ENCODE measurements around the gene LRMDA. TPM values are rescaled to one million over a fixed set of nuclear protein-coding genes. Genes with fewer than 3 reads are reported as not detected.

Gene LRMDA
- total RNA-seq, 1 experiment from 2014 or later = 1.2 TPM

DNA sequence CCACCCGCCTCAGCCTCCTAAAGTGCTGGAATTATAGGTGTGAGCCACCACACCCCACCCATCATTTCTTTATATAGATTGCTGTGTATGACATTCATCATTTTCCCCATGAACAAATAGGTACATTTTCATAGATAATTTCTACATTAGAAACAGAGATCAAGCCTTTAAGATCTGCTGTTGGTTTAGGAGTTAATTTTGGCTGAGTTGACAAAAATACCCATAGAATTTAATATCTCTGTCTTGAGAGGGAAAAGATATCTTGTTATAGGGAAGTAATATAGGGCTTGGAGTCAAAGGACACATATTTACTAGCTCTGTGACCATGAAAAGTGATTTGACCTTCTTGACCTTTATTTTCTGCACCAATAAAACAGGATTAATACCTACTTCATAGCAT is 51.8 kb downstream of the LRMDA start:
- no TSS peak for BruUV-seq (replicated peaks)
- H2AFZ ChIP-seq (ENCODE audit: low read length) = no peak overlapping the region
- no peak overlapping the region for H3K9ac ChIP-seq (ENCODE audit: low read length)
- H3K27me3 ChIP-seq (ENCODE audit: low read length) = peaks cover 32% of the 10 kb centered on the region
- no peak overlapping the region for H3K27ac ChIP-seq (ENCODE audit: low read length)
- H3F3A ChIP-seq (ENCODE audit: low read length, unreplicated experiment) = no peaks in the 10 kb centered on the region
- ATAC-seq (no peak), DNase-seq (no peak)
- H3K36me3 ChIP-seq (ENCODE audit: low read depth, low read length) = no peaks in the 10 kb centered on the region
- no peak overlapping the region for H3K4me3 ChIP-seq (ENCODE audit: low read length)
- intact Hi-C loops (cut with micrococcal nuclease) = no loop called here
- H4K20me1 ChIP-seq (ENCODE audit: low read length) = no peaks in the 10 kb centered on the region
- TF ChIP-seq, protein P1, sequence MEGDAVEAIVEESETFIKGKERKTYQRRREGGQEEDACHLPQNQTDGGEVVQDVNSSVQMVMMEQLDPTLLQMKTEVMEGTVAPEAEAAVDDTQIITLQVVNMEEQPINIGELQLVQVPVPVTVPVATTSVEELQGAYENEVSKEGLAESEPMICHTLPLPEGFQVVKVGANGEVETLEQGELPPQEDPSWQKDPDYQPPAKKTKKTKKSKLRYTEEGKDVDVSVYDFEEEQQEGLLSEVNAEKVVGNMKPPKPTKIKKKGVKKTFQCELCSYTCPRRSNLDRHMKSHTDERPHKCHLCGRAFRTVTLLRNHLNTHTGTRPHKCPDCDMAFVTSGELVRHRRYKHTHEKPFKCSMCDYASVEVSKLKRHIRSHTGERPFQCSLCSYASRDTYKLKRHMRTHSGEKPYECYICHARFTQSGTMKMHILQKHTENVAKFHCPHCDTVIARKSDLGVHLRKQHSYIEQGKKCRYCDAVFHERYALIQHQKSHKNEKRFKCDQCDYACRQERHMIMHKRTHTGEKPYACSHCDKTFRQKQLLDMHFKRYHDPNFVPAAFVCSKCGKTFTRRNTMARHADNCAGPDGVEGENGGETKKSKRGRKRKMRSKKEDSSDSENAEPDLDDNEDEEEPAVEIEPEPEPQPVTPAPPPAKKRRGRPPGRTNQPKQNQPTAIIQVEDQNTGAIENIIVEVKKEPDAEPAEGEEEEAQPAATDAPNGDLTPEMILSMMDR (conservative IDR thresholded peaks at IDR 0.05; ENCODE audit: low read depth, low read length) = no peak
- no peak for TF ChIP-seq EZH2phosphoT487 (IDR thresholded peaks at IDR 0.05; ENCODE audit: borderline replicate concordance, low read length)
- no peak for TF ChIP-seq EZH2 (IDR thresholded peaks at IDR 0.05; ENCODE audit: low read length, unreplicated experiment)
- no peaks in the 10 kb centered on the region for H3K4me1 ChIP-seq (ENCODE audit: insufficient read depth, low read length)
- POLR2A ChIA-PET (ENCODE audit: unreplicated experiment) = interaction anchor here (0.5 kb wide), 1 partner anchor 485 kb away, joined by 5 read pairs; no protein-coding TSS in a partner anchor
- CTCF ChIA-PET = no interaction called here
- no peaks in the 10 kb centered on the region for H3K9me2 ChIP-seq (replicated peaks; ENCODE audit: low read length)
- no peaks in the 10 kb centered on the region for H3K79me2 ChIP-seq (ENCODE audit: low read length)
- H3K4me2 ChIP-seq (ENCODE audit: low read length) = no peak overlapping the region
- no peaks in the 10 kb centered on the region for H3K9me3 ChIP-seq (ENCODE audit: low read length)

DNA sequence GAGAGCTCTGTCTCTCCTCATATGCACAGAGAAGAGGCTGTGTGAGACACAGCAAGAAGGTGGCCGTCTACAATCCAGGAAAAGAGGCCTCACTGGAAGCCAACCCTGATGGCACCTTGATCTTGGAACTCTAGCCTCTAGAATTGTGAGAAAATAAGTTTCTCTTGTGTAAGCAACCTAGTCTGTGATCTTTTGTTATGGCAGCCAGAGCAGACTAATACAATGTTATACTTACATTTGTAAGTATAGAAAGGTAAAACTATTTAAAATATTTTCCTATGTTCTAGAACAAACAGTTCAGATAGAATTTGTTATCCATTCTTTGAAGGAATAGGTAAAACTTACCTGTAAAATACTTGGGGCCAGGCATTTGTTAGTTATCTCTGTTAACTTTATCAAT is 53.3 kb downstream of the LRMDA start:
- DNase-seq = no peak
- Histone ChIP-seq H4K20me1 (ENCODE audit: low read length) (no peaks in the 10 kb centered on the region), H2AFZ (ENCODE audit: low read length) (no peak overlapping the region), H3K9ac (ENCODE audit: low read length) (no peak overlapping the region), H3K27me3 (ENCODE audit: low read length) (peaks cover 34% of the 10 kb centered on the region), H3K9me2 (replicated peaks; ENCODE audit: low read length) (no peaks in the 10 kb centered on the region), H3K9me3 (ENCODE audit: low read length) (no peaks in the 10 kb centered on the region), H3K4me3 (ENCODE audit: low read length) (no peak overlapping the region), H3K4me2 (ENCODE audit: low read length) (no peak overlapping the region), H3K4me1 (ENCODE audit: insufficient read depth, low read length) (no peaks in the 10 kb centered on the region), H3K36me3 (ENCODE audit: low read depth, low read length) (no peaks in the 10 kb centered on the region), H3K79me2 (ENCODE audit: low read length) (no peaks in the 10 kb centered on the region), H3K27ac (ENCODE audit: low read length) (no peak overlapping the region), H3F3A (ENCODE audit: low read length, unreplicated experiment) (no peaks in the 10 kb centered on the region)
- BruUV-seq (replicated peaks) = no TSS peak
- ChIA-PET POLR2A (ENCODE audit: unreplicated experiment) (no interaction called here), CTCF (no interaction called here)
- intact Hi-C loops (cut with micrococcal nuclease) = no loop called here
- TF ChIP-seq EZH2 (IDR thresholded peaks at IDR 0.05; ENCODE audit: low read length, unreplicated experiment) (no peak), EZH2phosphoT487 (IDR thresholded peaks at IDR 0.05; ENCODE audit: borderline replicate concordance, low read length) (no peak)
- TF ChIP-seq, protein P1 (conservative IDR thresholded peaks at IDR 0.05; ENCODE audit: low read depth, low read length) = no peak
- no peak for ATAC-seq

DNA sequence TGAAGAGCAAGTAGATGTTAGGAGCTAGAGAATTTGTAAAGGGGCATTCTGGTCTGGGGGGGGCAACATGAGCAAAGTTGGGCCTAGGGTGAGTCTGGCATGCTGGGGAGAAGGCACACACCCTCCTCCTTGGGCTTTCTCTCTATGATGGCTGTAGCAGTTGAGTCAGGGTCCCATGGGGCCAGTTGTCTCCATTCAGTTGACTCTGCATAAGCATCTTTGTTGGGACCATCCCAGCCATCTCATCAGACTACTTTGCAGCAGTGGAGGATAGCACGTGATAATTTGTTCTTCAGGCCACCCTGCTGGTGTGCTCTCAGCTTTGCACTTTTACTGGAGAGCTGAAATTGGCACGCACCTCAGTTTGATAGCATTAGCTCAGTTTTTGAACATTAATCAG is 55.2 kb downstream of the LRMDA start:
- no peaks in the 10 kb centered on the region for H3K79me2 ChIP-seq (ENCODE audit: low read length)
- H3K4me3 ChIP-seq (ENCODE audit: low read length) = no peak overlapping the region
- intact Hi-C loops (cut with micrococcal nuclease) = no loop called here
- TF ChIP-seq EZH2phosphoT487 (IDR thresholded peaks at IDR 0.05; ENCODE audit: borderline replicate concordance, low read length) (no peak), EZH2 (IDR thresholded peaks at IDR 0.05; ENCODE audit: low read length, unreplicated experiment) (no peak)
- TF ChIP-seq, protein P1 (conservative IDR thresholded peaks at IDR 0.05; ENCODE audit: low read depth, low read length) = no peak
- no peak overlapping the region for H3K27ac ChIP-seq (ENCODE audit: low read length)
- H3K4me1 ChIP-seq (ENCODE audit: insufficient read depth, low read length) = no peaks in the 10 kb centered on the region
- H3K36me3 ChIP-seq (ENCODE audit: low read depth, low read length) = no peaks in the 10 kb centered on the region
- no peaks in the 10 kb centered on the region for H3K9me3 ChIP-seq (ENCODE audit: low read length)
- H3K9me2 ChIP-seq (replicated peaks; ENCODE audit: low read length) = no peaks in the 10 kb centered on the region
- H3F3A ChIP-seq (ENCODE audit: low read length, unreplicated experiment) = no peaks in the 10 kb centered on the region
- no peak overlapping the region for H3K9ac ChIP-seq (ENCODE audit: low read length)
- peaks cover 33% of the 10 kb centered on the region for H3K27me3 ChIP-seq (ENCODE audit: low read length)
- H3K4me2 ChIP-seq (ENCODE audit: low read length) = no peak overlapping the region
- POLR2A ChIA-PET (ENCODE audit: unreplicated experiment) = no interaction called here
- CTCF ChIA-PET = no interaction called here
- BruUV-seq (replicated peaks) = no TSS peak
- DNase-seq (no peak), ATAC-seq (no peak)
- no peaks in the 10 kb centered on the region for H4K20me1 ChIP-seq (ENCODE audit: low read length)
- H2AFZ ChIP-seq (ENCODE audit: low read length) = no peak overlapping the region
